ENCODE data around the gene IGF2.

The IGF2 gene

GRCh38 chr11:2143477-2143798, 4.2 kb upstream of the IGF2 start:
- H3K9me3 ChIP-seq (ENCODE audit: low read length), result no peaks in the 10 kb centered on the region
- no peaks in the 10 kb centered on the region for H3F3A ChIP-seq (ENCODE audit: insufficient read depth, low read length)
- no peaks in the 10 kb centered on the region for H3K4me1 ChIP-seq (ENCODE audit: insufficient read depth, low read length, severe bottlenecking)
- H3K4me2 ChIP-seq (ENCODE audit: low read length), result no peak overlapping the region
- H3K79me2 ChIP-seq (ENCODE audit: insufficient read depth, low read length), result no peaks in the 10 kb centered on the region
- no peak for TF ChIP-seq EZH2 (IDR thresholded peaks at IDR 0.05; ENCODE audit: borderline replicate concordance, low read length)
- TF ChIP-seq, protein P1, sequence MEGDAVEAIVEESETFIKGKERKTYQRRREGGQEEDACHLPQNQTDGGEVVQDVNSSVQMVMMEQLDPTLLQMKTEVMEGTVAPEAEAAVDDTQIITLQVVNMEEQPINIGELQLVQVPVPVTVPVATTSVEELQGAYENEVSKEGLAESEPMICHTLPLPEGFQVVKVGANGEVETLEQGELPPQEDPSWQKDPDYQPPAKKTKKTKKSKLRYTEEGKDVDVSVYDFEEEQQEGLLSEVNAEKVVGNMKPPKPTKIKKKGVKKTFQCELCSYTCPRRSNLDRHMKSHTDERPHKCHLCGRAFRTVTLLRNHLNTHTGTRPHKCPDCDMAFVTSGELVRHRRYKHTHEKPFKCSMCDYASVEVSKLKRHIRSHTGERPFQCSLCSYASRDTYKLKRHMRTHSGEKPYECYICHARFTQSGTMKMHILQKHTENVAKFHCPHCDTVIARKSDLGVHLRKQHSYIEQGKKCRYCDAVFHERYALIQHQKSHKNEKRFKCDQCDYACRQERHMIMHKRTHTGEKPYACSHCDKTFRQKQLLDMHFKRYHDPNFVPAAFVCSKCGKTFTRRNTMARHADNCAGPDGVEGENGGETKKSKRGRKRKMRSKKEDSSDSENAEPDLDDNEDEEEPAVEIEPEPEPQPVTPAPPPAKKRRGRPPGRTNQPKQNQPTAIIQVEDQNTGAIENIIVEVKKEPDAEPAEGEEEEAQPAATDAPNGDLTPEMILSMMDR (IDR thresholded peaks at IDR 0.05; ENCODE audit: low read length), result no peak
- no peak overlapping the region for H3K4me3 ChIP-seq (ENCODE audit: low read depth, low read length, poor library complexity, severe bottlenecking)
- no peak overlapping the region for H3K27ac ChIP-seq (ENCODE audit: low read depth, low read length, poor library complexity, severe bottlenecking)
- no peaks in the 10 kb centered on the region for H3K9me2 ChIP-seq (ENCODE audit: low read depth, low read length)
- no peaks in the 10 kb centered on the region for H4K20me1 ChIP-seq (ENCODE audit: insufficient read depth, low read length)
- H3K9ac ChIP-seq (ENCODE audit: low read length), result no peak overlapping the region
- peaks cover 3% of the 10 kb centered on the region; the same call in 1 of the 2 replicates for H3K27me3 ChIP-seq (ENCODE audit: insufficient read depth, low read length)
- no peak overlapping the region for H2AFZ ChIP-seq (ENCODE audit: low read length)
- no peaks in the 10 kb centered on the region for H3K36me3 ChIP-seq (ENCODE audit: insufficient read depth, low read length)

- TF ChIP-seq EZH2 (IDR thresholded peaks at IDR 0.05; ENCODE audit: borderline replicate concordance, low read length), result no peak
- Histone ChIP-seq H3K36me3 (ENCODE audit: insufficient read depth, low read length) (no peaks in the 10 kb centered on the region), H3K27ac (ENCODE audit: low read depth, low read length, poor library complexity, severe bottlenecking) (no peak overlapping the region), H3K4me2 (ENCODE audit: low read length) (no peak overlapping the region), H3K79me2 (ENCODE audit: insufficient read depth, low read length) (no peaks in the 10 kb centered on the region), H3K4me3 (ENCODE audit: low read depth, low read length, poor library complexity, severe bottlenecking) (no peak overlapping the region), H3K9me2 (ENCODE audit: low read depth, low read length) (no peaks in the 10 kb centered on the region), H3K9me3 (ENCODE audit: low read length) (no peaks in the 10 kb centered on the region), H2AFZ (ENCODE audit: low read length) (no peak overlapping the region), H3K27me3 (ENCODE audit: insufficient read depth, low read length) (peaks cover under 1% of the 10 kb centered on the region; the same call in 1 of the 2 replicates), H3K9ac (ENCODE audit: low read length) (no peak overlapping the region), H3F3A (ENCODE audit: insufficient read depth, low read length) (no peaks in the 10 kb centered on the region), H3K4me1 (ENCODE audit: insufficient read depth, low read length, severe bottlenecking) (no peaks in the 10 kb centered on the region), H4K20me1 (ENCODE audit: insufficient read depth, low read length) (no peaks in the 10 kb centered on the region)
Measured at GRCh38 chr11:2142762-2143202, 3.6 kb upstream of the IGF2 start.

- Histone ChIP-seq H3K79me2 (ENCODE audit: insufficient read depth, low read length) (no peaks in the 10 kb centered on the region), H3K4me3 (ENCODE audit: low read depth, low read length, poor library complexity, severe bottlenecking) (no peak overlapping the region), H3K27me3 (ENCODE audit: insufficient read depth, low read length) (no peaks in the 10 kb centered on the region), H3K27ac (ENCODE audit: low read depth, low read length, poor library complexity, severe bottlenecking) (no peak overlapping the region), H3K9me3 (ENCODE audit: low read length) (no peaks in the 10 kb centered on the region), H2AFZ (ENCODE audit: low read length) (no peak overlapping the region), H3K9me2 (ENCODE audit: low read depth, low read length) (no peaks in the 10 kb centered on the region), H3K4me1 (ENCODE audit: insufficient read depth, low read length, severe bottlenecking) (no peaks in the 10 kb centered on the region), H3K9ac (ENCODE audit: low read length) (no peak overlapping the region), H4K20me1 (ENCODE audit: insufficient read depth, low read length) (no peaks in the 10 kb centered on the region), H3K36me3 (ENCODE audit: insufficient read depth, low read length) (no peaks in the 10 kb centered on the region), H3F3A (ENCODE audit: insufficient read depth, low read length) (no peaks in the 10 kb centered on the region), H3K4me2 (ENCODE audit: low read length) (no peak overlapping the region)
- TF ChIP-seq EZH2 (IDR thresholded peaks at IDR 0.05; ENCODE audit: borderline replicate concordance, low read length), result no peak
- TF ChIP-seq, protein P1 (IDR thresholded peaks at IDR 0.05; ENCODE audit: low read length), result no peak
Measured at GRCh38 chr11:2142300-2142759, 3.1 kb upstream of the IGF2 start.

Data from OCI-LY1 (cell line).